ENCODE data around the gene KDM3A. TPM values are rescaled to one million over a fixed set of nuclear protein-coding genes. Genes with fewer than 3 reads are reported as not detected.
A peak's percentile ranks its signal among the peaks of the same experiment; 100 is the strongest.

The KDM3A gene
- total and polyA plus RNA-seq, 9 of the 15 experiments (the other 6 are each of a cell fraction or from before 2014, with no cell fraction given) = 7.5 to 95.4 (median 24.8) TPM

GRCh38 chr2:86441392-86441881, 266 bp downstream of the KDM3A start:
- Histone ChIP-seq H2AFZ (ENCODE audit: low read depth, low read length) (peak overlapping the region; percentile 58; the same call in 1 of the 2 replicates), H3K9me1 (ENCODE audit: control insufficient read depth, insufficient read depth, low read length) (no peaks in the 10 kb centered on the region), H3K36me3 (ENCODE audit: control insufficient read depth, insufficient read depth, low read length) (peaks cover 33% of the 10 kb centered on the region; the same call in 2 of the 3 replicates), H3K9me3 (replicated peaks; ENCODE audit: control insufficient read depth, insufficient read depth, low read depth, low read length) (peaks cover 16% of the 10 kb centered on the region), H4K20me1 (replicated peaks; ENCODE audit: control insufficient read depth, insufficient read depth, low read length) (peaks cover 18% of the 10 kb centered on the region), H3K9ac (ENCODE audit: insufficient read depth in 1 of 2, low read depth in 2 of 2, low read length in 2 of 2) (peak overlapping the region; percentile 63 to 92; a peak in 3 of 4 replicates), H3K79me2 (ENCODE audit: control insufficient read depth, insufficient read depth, low read length) (peaks cover 47% of the 10 kb centered on the region), H3K27me3 (ENCODE audit: control insufficient read depth in 2 of 2, insufficient read depth in 2 of 2, low read length in 2 of 2) (no peaks in the 10 kb centered on the region), H3K27ac (ENCODE audit: extremely low read depth, low read depth, low read length) (peak overlapping the region; percentile 99), H3K4me1 (replicated peaks in 1 of 2; ENCODE audit: control insufficient read depth in 2 of 2, insufficient read depth in 2 of 2, low read length in 2 of 2) (peaks cover 5 to 11% of the 10 kb centered on the region in 2 experiments; a peak in 4 of 5 replicates), H3K4me3 (peak overlapping the region; percentile 58), H3K4me2 (ENCODE audit: insufficient read depth, low read length) (no peak overlapping the region; the same call in 1 of the 2 replicates)
- ChIA-PET CTCF (ENCODE audit: low intra/inter-chr PET ratio) (no interaction called here), POLR2A (interaction anchor here (0.5 to 3.0 kb wide), 18 partner anchors 9 to 253 kb away, joined by 3 to 26 read pairs (median 4); partner anchors contain the start of gene IMMT)
- ATAC-seq (no peak), FAIRE-seq (no peak), DNase-seq (ENCODE audit: extremely low read depth in 1 of 4, low spot score in 3 of 4) (no peak)
- no TSS peak for BruUV-seq (replicated peaks)
- WGBS (ENCODE audit: insufficient coverage, low coverage, missing lambda C conversion rate) = no CpG with 5 or more reads among the region's 59 CpGs
- intact Hi-C loops (cut with micrococcal nuclease) = loop anchor here (5.0 kb wide), 2 partner anchors 44 to 181 kb away; partner anchors contain the start of gene RNF103
- in situ Hi-C loops (cut with MboI) = no loop called here
- TF ChIP-seq ZBTB7A (IDR thresholded peaks at IDR 0.05; ENCODE audit: borderline replicate concordance, control insufficient read depth, low read depth, low read length) = peak; percentile 67; the same call in 1 of the 2 replicates
- peak; percentile 93 for TF ChIP-seq RBFOX2 (IDR thresholded peaks at IDR 0.05; ENCODE audit: low read depth, low read length)
- TF ChIP-seq AFF4 (CRISPR knock-in tag; IDR thresholded peaks at IDR 0.05) = 0 out of 2 replicates have a peak, but pooled peaks have one; percentile 1
- no peak for TF ChIP-seq DMBX1 (CRISPR knock-in tag; IDR thresholded peaks at IDR 0.05; ENCODE audit: borderline replicate concordance)
- TF ChIP-seq BACH1 (tag; IDR thresholded peaks at IDR 0.05) = no peak
- TF ChIP-seq POLR2AphosphoS5 (IDR thresholded peaks at IDR 0.05; ENCODE audit: control insufficient read depth, insufficient read depth, low read depth, low read length) = peak; percentile 85
- TF ChIP-seq CBX1 (IDR thresholded peaks at IDR 0.05; ENCODE audit: low read depth) = 0 out of 2 replicates have a peak, but pooled peaks have one; percentile 63
- no peak for TF ChIP-seq MTF1 (CRISPR knock-in tag; IDR thresholded peaks at IDR 0.05; ENCODE audit: borderline replicate concordance)
- TF ChIP-seq POLR3G (IDR thresholded peaks at IDR 0.05; ENCODE audit: extremely low read depth, insufficient read length, insufficient replicate concordance) = no peak
- no peak for TF ChIP-seq RFX1 (IDR thresholded peaks at IDR 0.05)
- TF ChIP-seq TAF7 (tag; IDR thresholded peaks at IDR 0.05) = no peak
- TF ChIP-seq YY1 (IDR thresholded peaks at IDR 0.05; ENCODE audit: borderline replicate concordance in 1 of 3, control insufficient read depth in 1 of 3, extremely low read depth in 1 of 3, insufficient read depth in 3 of 3, insufficient read length in 1 of 3, insufficient replicate concordance in 2 of 3, low read depth in 1 of 3, low read length in 2 of 3) = peak in 2 of 3 experiments; percentile 68 to 76
- peak; percentile 71 for TF ChIP-seq VEZF1 (CRISPR knock-in tag; IDR thresholded peaks at IDR 0.05)
- 0 out of 2 replicates have a peak, but pooled peaks have one; percentile 69 for TF ChIP-seq GTF2E2 (tag; IDR thresholded peaks at IDR 0.05)
- peak; percentile 47; the same call in 1 of the 2 replicates for TF ChIP-seq PML (IDR thresholded peaks at IDR 0.05; ENCODE audit: low read length)
- no peak for TF ChIP-seq NR1H2 (CRISPR knock-in tag; IDR thresholded peaks at IDR 0.05)
